Adipocyte (in vitro differentiated cells): ENCODE data around the gene DNAH11.
A peak's percentile ranks its signal among the peaks of the same experiment; 100 is the strongest.
"Not testable (repeated sequence)": the region's sequence is repeated elsewhere in the genome, so short reads cannot be mapped to it uniquely, and the experiment has no call there.

Experiments used
- DNase-seq: peaks from one replicate; pipeline ENCODE4 v3.0.0-alpha.2; 2015; ENCODE audit warnings: low read depth
- H3K27me3 ChIP-seq: replicated peaks from 2 replicates; pipeline ENCODE4 v1.7.0; 2013; ENCODE audit warnings: mild to moderate bottlenecking, low read length, moderate library complexity; ENCODE audit not compliant: control insufficient read depth, insufficient read depth
- H3K36me3 ChIP-seq: 2 replicates; pipeline ENCODE4 v1.7.0; 2013; ENCODE audit warnings: low read length, mild to moderate bottlenecking, moderate library complexity; ENCODE audit not compliant: control insufficient read depth, insufficient read depth, severe bottlenecking
- H3K4me1 ChIP-seq: 2 replicates; pipeline ENCODE4 v1.7.0; 2013; ENCODE audit warnings: mild to moderate bottlenecking, low read length, moderate library complexity; ENCODE audit not compliant: control insufficient read depth, insufficient read depth
- H3K4me3 ChIP-seq: 2 replicates; pipeline ENCODE4 v1.7.0; 2013; ENCODE audit warnings: mild to moderate bottlenecking, low read length, moderate library complexity
- H3K9ac ChIP-seq: 2 replicates; pipeline ENCODE4 v1.7.0; 2013; ENCODE audit warnings: mild to moderate bottlenecking, low read length, moderate library complexity
- H3K9me3 ChIP-seq: 2 replicates; pipeline ENCODE4 v1.7.0; 2013; ENCODE audit warnings: mild to moderate bottlenecking, low read length, moderate library complexity; ENCODE audit not compliant: control insufficient read depth

The DNAH11 gene

DNA sequence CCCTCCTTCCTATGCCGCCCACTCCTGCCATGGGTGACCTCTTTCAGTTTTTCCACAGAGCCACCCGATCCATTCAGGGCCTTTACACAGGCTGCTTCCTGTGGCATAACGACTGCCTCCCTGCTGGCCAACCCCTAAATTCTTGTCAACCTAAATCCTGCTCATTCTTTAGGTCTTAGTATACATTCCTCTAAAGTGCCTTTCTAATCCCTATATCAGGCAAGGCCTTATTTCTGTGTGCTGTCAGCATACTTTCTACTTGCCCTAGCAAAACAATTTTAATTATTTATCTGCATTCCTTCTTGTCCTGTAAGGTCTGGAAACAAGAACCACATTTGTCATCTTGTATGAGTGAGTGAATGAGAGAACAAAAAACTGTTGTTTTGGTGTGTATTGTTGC is 132.4 kb downstream of the DNAH11 start:
- DNase-seq, result peak; percentile 64
- H3K9ac ChIP-seq, result no peak overlapping the region
- H3K4me1 ChIP-seq, result no peaks in the 10 kb centered on the region
- H3K4me3 ChIP-seq, result no peak overlapping the region
- H3K27me3 ChIP-seq, result no peaks in the 10 kb centered on the region
- H3K9me3 ChIP-seq, result peaks cover 14% of the 10 kb centered on the region
- no peaks in the 10 kb centered on the region for H3K36me3 ChIP-seq

DNA sequence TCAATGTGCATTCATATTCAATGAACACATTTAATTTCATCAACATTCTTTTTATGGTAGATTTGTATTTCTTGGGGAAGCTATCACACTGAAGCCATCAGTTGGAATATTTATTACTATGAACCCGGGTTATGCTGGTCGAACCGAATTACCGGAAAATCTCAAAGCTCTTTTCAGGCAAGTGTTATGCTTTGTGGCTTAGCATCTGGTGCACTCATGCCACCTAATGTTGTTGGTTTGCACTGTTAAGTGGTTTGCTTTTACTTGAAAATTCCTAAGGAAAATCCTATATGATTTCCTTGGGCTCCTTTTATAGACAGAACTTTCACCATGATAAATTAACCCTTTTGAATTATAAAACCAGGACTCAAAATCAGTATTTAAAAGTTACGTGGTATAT is 147.9 kb downstream of the DNAH11 start:
- peak; percentile 41 for DNase-seq
- Histone ChIP-seq H3K36me3 (no peaks in the 10 kb centered on the region), H3K4me1 (no peaks in the 10 kb centered on the region), H3K4me3 (no peak overlapping the region), H3K27me3 (no peaks in the 10 kb centered on the region), H3K9me3 (no peaks in the 10 kb centered on the region), H3K9ac (no peak overlapping the region)

DNA sequence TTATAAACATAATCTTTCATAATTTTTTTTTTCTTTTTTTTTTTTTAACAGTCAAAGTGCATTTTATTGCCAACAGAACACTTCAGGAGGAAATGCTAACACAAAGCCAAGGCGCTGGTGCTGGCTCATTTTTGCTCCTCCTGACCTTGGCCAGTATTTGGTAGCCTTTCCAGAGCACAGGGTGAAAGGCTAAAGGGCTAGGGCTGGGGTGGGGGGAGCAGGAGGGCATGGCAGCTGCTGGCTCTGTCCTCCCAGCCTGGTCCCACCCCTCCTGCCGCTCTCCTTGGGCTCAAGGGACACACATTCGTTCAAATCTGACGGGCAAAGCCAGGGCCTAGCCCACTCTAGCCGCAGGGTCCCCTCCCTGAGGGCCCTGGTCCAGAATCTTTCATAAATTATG is 148.3 kb downstream of the DNAH11 start:
- H3K36me3 ChIP-seq, H3K9me3 ChIP-seq, H3K4me1 ChIP-seq, H3K27me3 ChIP-seq, DNase-seq, H3K9ac ChIP-seq, H3K4me3 ChIP-seq: not testable (repeated sequence)

DNA sequence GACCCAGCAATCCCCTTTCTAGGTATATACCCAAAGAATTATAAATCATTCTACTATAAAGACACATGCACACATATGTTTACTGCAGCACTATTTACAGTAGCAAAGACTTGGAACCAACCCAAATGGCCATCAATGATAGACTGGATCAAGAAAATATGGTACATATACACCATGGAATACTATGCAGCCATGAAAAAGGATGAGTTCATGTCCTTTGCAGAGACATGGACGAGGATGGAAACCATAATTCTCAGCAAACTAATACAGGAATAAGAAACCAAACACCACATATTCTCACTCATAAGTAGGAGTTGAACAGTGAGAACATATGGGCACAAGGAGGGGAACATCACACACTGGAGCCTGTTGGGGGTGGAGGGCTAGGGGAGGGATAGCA is 157.7 kb downstream of the DNAH11 start:
- H3K9ac ChIP-seq, H3K27me3 ChIP-seq, H3K4me3 ChIP-seq, H3K36me3 ChIP-seq, H3K4me1 ChIP-seq, H3K9me3 ChIP-seq, DNase-seq: not testable (repeated sequence)

DNA sequence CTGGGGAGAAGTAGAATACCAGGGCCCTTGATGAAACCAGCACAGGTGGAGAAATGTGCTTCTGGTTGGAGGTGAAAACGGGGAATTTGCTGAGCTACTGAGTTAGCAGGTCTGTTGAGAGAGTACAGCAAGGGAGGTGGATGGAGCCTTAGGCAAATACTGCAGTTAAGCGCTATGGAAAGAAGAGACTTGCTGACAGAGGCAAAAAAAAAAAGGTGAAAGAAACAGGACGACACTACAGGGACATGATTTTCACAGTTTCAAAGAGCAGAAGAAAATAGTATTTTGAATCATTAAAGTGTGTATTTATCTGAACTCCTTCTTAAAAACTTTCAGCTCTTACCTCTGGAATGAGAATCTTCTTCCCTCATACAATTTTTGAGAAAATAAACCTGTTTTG is 159.5 kb downstream of the DNAH11 start:
- Histone ChIP-seq H3K9ac (no peak overlapping the region), H3K36me3 (no peaks in the 10 kb centered on the region), H3K9me3 (no peaks in the 10 kb centered on the region), H3K27me3 (no peaks in the 10 kb centered on the region), H3K4me1 (no peaks in the 10 kb centered on the region), H3K4me3 (no peak overlapping the region)
- no peak for DNase-seq

DNA sequence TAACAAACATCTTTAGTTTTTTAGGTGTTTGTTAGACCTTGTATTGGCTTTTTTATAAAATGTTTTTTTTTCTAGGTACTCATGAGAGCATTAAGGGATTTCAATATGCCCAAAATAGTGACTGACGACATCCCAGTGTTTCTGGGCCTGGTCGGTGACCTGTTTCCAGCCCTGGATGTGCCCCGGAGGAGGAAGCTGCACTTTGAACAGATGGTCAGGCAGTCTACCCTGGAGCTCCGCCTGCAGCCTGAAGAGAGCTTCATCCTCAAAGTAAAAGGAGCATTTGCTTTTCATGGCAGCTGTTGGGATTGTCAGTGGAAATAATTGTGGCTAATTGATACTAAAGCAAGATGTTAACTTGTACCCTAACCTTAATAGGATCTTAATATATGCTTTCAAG is 161.5 kb downstream of the DNAH11 start:
- Histone ChIP-seq H3K9me3 (no peaks in the 10 kb centered on the region), H3K4me3 (no peak overlapping the region), H3K9ac (no peak overlapping the region), H3K27me3 (no peaks in the 10 kb centered on the region), H3K36me3 (no peaks in the 10 kb centered on the region), H3K4me1 (no peaks in the 10 kb centered on the region)
- DNase-seq, result no peak

DNA sequence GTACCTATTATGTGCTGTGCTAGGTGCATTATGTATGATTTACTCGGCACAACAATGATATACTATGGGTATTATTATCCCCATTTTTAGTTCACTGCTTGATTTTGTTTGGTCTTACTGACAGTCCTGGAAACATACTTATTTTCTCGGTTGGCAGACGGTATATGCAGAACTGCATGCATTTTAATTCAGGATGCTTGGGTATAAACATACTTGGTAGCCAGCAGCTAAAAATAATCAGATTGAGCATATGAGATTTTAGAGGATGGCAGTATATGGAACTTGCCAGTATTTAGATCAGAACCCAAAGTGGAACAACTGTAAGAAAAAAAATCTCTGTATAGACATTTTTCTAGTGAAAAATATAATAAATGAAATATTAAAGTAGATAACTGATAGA is 163.3 kb downstream of the DNAH11 start:
- Histone ChIP-seq H3K4me3 (no peak overlapping the region), H3K36me3 (no peaks in the 10 kb centered on the region), H3K4me1 (no peaks in the 10 kb centered on the region), H3K27me3 (no peaks in the 10 kb centered on the region), H3K9ac (no peak overlapping the region), H3K9me3 (no peaks in the 10 kb centered on the region)
- DNase-seq, result no peak

DNA sequence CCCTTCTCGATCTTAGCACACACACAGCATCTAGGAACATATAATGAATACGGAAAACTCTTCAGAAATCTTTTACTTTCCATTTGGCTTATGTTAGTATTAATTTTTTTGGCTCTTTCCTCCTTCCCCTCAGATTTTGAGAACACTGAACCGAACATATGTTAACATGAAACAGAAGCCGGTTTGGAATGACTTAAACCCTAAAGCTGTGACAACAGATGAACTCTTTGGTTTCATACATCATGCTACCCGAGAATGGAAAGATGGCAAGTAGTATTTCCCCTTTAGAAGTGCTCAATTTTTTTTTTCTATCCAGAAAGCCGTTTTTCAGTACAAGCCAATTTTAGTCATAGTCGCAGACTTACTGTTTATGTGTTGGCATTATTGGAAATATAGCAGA is 164.7 kb downstream of the DNAH11 start:
- no peaks in the 10 kb centered on the region for H3K4me1 ChIP-seq
- no peaks in the 10 kb centered on the region for H3K27me3 ChIP-seq
- no peak overlapping the region for H3K9ac ChIP-seq
- H3K4me3 ChIP-seq, result no peak overlapping the region
- no peaks in the 10 kb centered on the region for H3K9me3 ChIP-seq
- H3K36me3 ChIP-seq, result no peaks in the 10 kb centered on the region
- DNase-seq, result no peak

DNA sequence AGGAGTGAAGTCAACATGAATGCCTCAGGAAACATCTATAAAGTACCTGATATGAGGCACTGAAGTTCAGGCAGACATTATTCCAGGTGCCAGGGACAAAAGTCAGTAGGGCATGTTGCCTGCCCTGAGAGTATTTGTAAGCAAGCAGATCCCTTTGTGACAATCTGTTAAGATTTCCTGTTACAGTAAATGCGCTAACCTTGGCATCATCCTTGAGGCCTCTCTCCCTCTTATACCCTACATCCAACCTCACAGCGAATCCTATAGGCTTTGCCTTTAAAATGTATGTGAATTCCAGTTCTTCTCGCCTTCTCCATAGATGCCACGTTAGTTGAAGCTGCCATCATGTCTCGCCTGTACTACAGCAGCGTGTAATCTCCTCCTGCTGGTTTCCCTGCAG is 165.3 kb downstream of the DNAH11 start:
- Histone ChIP-seq H3K9ac (no peak overlapping the region), H3K4me1 (no peaks in the 10 kb centered on the region), H3K27me3 (no peaks in the 10 kb centered on the region), H3K4me3 (no peak overlapping the region), H3K9me3 (no peaks in the 10 kb centered on the region), H3K36me3 (no peaks in the 10 kb centered on the region)
- no peak for DNase-seq

DNA sequence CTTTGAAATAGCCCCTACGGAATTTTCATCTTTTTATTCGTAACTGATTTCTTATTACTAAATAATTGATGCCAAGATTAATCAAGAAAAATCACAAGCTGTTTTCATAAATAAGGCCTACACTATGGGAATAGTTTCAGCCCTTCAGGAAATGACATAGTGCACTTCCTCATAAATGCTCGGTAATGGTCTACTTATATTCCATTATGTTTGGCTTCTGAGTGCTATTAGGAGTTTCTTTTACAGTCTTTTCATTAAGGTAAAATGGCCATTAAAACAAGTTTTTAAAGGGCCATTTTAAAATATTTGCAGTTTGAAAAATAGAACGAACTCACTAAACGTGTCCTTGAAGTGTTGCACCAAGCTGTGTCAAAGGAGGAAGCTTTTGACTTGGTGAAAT is 174.5 kb downstream of the DNAH11 start:
- H3K27me3 ChIP-seq, result peaks cover 4% of the 10 kb centered on the region
- H3K36me3 ChIP-seq, result no peaks in the 10 kb centered on the region
- no peaks in the 10 kb centered on the region for H3K4me1 ChIP-seq
- no peaks in the 10 kb centered on the region for H3K9me3 ChIP-seq
- H3K4me3 ChIP-seq, result no peak overlapping the region
- no peak for DNase-seq
- no peak overlapping the region for H3K9ac ChIP-seq

DNA sequence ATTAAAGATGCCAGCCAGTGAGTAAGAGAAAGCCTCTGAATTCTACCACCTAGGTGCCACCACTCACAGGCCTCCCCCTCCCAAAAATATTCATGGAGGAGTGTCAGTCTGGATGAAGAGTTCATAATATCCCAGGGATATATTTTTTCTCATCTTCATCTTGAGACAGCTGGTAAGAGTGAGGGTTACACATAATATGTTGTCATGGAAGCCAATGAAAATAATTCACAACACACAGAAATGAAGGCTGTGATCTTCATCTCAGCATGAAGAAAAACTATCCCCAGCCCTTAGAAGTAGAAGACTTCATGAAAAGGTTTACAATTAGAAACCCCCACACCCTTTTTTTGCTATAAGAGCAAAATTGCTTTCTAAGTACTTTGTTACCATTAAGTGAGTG is 175.6 kb downstream of the DNAH11 start:
- Histone ChIP-seq H3K9ac (no peak overlapping the region), H3K4me1 (no peaks in the 10 kb centered on the region), H3K27me3 (peaks cover 4% of the 10 kb centered on the region), H3K9me3 (no peaks in the 10 kb centered on the region), H3K4me3 (no peak overlapping the region), H3K36me3 (no peaks in the 10 kb centered on the region)
- DNase-seq, result no peak

DNA sequence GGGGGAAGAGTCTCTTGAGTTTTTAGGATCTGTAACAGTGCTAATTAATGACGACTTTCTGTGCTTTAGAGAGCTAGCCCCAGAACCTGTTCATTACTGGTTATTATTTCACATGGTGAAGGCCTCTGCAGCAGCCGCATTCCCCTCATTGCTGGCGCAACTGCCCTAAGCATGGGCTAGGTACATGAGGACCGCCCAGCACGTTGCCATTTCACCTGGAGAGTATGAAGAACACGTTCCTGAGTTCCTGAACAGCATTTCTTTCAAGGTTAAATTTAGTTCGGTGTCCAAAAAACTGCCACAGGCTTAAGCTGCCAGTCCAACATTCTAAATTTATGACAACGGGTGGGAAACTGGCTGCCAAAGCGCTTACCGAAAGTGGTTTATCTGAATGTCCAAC is 177.0 kb downstream of the DNAH11 start:
- Histone ChIP-seq H3K4me1 (no peaks in the 10 kb centered on the region), H3K9ac (no peak overlapping the region), H3K9me3 (no peaks in the 10 kb centered on the region), H3K27me3 (peaks cover 4% of the 10 kb centered on the region), H3K36me3 (no peaks in the 10 kb centered on the region), H3K4me3 (no peak overlapping the region)
- DNase-seq, result no peak
